GM13976 (cell line): ENCODE data around the gene PDCD2L.
"Not testable (repeated sequence)": the region's sequence is repeated elsewhere in the genome, so short reads cannot be mapped to it uniquely, and the experiment has no call there.

ENCODE experiments used
- DNase-seq: peaks from one replicate; pipeline ENCODE4 v3.0.0; 2012; ENCODE audit warnings: low spot score
- in situ Hi-C: fragments of 300-500 bp; cut with MboI; formaldehyde crosslinking; loops from one replicate; pipeline ENCODE4 v1.12.0; 2022; ENCODE audit warnings: low sequenced_read_pairs, mixed read lengths, inconsistent platforms; ENCODE audit not compliant: unreplicated experiment
- TF ChIP-seq, protein P1 (sequence below): IDR thresholded peaks from 2 replicates; pipeline ENCODE4 v1.5.1; 2012; ENCODE audit warnings: borderline replicate concordance, mild to moderate bottlenecking; ENCODE audit not compliant: insufficient read depth; ENCODE audit errors: extremely low read depth, missing control alignments, control extremely low read depth

Gene PDCD2L

DNA sequence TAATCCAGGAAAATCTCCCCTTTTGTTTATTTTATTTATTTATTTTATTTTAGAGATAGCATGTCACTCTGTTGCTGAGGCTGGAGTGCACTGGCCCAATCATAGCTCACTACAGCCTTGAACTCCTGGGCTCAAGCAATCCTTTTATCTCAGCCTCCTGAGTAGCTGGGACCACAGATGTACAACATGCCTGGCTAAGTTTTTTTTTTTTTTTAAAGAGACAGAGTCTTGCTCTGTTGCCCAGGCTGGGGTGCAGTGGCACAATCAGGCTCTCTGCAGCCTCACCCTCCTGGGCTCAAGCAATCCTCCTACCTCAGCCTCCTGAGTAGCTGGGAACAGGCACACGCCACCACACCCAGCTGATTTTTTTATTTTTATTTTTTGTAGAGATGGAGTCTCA, 6.3 kb upstream of the PDCD2L start:
- DNase-seq: no peak
- in situ Hi-C loops: no loop called here
- TF ChIP-seq, protein P1, sequence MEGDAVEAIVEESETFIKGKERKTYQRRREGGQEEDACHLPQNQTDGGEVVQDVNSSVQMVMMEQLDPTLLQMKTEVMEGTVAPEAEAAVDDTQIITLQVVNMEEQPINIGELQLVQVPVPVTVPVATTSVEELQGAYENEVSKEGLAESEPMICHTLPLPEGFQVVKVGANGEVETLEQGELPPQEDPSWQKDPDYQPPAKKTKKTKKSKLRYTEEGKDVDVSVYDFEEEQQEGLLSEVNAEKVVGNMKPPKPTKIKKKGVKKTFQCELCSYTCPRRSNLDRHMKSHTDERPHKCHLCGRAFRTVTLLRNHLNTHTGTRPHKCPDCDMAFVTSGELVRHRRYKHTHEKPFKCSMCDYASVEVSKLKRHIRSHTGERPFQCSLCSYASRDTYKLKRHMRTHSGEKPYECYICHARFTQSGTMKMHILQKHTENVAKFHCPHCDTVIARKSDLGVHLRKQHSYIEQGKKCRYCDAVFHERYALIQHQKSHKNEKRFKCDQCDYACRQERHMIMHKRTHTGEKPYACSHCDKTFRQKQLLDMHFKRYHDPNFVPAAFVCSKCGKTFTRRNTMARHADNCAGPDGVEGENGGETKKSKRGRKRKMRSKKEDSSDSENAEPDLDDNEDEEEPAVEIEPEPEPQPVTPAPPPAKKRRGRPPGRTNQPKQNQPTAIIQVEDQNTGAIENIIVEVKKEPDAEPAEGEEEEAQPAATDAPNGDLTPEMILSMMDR: no peak

DNA sequence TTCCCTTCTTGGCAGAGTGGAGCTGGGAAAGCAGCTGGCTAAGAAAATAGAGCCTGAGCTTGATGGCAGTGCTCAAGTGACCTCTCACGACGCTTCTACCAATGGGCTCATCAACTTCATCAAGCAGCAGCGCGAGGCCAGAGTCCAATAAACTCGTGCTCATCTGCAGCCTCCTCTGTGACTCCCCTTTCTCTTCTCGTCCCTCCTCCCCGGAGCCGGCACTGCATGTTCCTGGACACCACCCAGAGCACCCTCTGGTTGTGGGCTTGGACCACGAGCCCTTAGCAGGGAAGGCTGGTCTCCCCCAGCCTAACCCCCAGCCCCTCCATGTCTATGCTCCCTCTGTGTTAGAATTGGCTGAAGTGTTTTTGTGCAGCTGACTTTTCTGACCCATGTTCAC, 4.3 kb upstream of the PDCD2L start:
- TF ChIP-seq, protein P1: no peak
- in situ Hi-C loops: no loop called here
- peak; percentile 22 for DNase-seq

DNA sequence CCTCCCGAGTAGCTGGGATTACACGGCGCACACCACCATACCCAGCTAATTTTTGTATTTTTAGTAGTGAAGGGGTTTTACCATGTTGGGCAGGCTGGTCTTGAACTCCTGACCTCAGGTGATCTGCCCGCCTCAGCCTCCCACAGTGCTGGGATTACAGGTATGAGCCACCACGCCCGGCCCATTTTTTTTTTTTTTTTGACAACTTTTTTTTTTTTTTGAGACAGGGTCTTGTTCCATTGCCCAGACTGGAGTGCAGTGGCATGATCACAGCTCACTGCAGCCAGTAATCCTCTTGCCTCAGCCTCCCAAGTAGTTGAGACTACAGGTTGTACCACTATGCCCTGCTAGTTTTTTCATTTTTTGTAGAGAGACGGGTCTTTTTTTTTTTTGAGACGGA, 3.4 kb upstream of the PDCD2L start:
- DNase-seq, in situ Hi-C loops: not testable (repeated sequence)

DNA sequence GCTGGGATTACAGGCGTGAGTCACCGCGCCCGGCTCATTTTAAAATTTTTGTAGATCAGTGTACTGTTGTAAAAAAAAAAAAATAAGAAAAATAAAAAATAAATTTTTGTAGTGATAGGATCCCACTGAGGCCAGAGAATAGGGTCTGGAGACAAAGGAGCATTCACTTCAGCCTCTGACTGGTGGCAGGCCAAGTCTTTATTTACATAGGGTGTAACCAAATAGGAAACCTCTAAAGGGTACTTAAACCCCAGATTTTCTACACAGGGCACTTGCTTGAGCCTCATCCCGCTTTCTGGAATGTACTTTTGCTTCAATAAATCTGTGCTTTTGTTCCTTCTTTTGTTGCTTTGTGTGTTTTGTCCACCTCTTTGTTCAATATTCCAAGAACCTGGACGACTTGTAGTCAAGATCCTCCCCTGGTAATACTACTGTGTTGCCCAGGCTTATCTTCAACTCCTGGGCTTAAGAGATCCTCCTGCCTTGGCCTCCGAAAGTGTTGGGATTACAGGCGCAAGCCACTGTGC, 2.1 kb upstream of the PDCD2L start:
- in situ Hi-C loops: no loop called here
- no peak for DNase-seq
- TF ChIP-seq, protein P1: no peak

DNA sequence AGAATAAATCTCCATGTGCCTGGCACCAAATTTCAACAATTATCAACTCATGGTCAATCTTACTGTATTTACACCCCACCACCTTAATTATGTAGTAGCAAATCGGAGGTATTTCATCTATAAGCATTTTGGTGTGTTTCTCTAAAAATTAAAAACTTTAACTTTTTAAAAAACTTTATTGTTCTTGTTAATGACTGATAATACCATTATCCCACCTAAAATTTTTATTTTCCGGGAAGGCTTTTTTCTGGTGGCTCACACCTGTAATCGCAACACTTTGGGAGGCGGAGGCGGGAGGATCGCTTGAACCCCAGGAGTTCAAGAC, 453 bp upstream of the PDCD2L start:
- TF ChIP-seq, protein P1: no peak
- no peak for DNase-seq
- in situ Hi-C loops: no loop called here

DNA sequence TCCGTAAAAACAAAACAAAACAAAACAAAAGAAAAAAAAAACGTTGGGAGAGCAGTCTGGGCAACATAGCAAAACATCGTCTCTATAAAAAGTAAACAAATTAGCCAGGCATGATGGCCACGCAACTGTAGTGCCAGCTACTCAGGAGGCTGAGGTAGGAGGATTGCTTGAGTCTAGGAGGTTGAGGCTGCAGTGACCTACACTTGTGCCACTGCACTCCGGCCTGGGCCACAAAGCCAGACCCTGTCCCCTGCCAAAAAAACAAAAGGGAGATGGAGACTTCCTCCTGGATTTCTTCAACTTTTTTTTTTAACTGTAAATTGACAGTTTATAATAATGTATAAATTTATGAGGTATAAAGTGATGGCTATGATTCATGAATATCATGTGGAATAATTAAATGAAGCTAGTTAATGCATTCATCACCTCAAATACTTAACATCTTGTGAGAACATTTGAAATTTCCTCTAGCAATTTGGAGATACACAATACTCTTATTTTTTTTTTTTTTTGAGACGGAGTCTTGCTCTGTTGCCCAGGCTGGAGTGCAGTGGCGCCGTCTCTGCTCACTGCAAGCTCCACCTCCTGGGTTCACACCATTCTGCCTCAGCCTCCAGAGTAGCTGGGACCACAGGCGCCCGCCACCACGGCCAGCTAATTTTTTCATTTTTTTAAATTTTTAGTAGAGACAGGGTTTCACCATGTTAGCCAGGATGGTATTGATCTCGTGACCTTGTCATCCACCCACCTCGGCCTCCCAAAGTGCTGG, 1.9 kb downstream of the PDCD2L start:
- TF ChIP-seq, protein P1: no peak
- DNase-seq: no peak
- in situ Hi-C loops: no loop called here

DNA sequence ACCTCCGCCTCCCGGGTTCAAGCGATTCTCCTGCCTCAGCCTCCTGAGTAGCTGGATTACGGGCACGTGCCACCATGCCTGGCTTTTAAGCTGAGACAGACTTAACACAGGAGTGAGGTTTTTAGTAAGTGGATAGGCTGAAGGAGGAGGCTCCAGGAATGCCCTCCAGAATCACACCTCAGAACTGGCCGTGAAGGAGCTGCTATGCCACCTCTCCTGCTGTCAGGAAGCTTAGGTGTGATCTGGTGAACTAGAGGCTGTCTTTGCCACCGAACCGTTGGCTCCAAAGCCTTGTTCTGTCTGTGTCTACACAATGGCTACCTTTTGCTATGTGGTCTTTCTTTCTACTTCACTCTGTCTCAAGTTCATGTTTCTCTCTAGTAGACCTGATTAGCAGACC, 4.2 kb downstream of the PDCD2L start:
- TF ChIP-seq, protein P1: no peak
- DNase-seq: no peak

More for the DNA sequence above, 4.2 kb downstream of the PDCD2L start:
- in situ Hi-C loops: no loop called here
